ENCODE results near the gene BMP2K.

GRCh38 chr4:78956975-78957374, 180.8 kb downstream of the BMP2K start:
- TF ChIP-seq CTCF (IDR thresholded peaks at IDR 0.05) = no peak
- TF ChIP-seq EP300 (IDR thresholded peaks at IDR 0.05) = no peak
- TF ChIP-seq POLR2A (IDR thresholded peaks at IDR 0.05) = no peak
- TF ChIP-seq POLR2AphosphoS5 (IDR thresholded peaks at IDR 0.05) = no peak
